Measurements from ENCODE around the gene SIK2. TPM values are rescaled to one million over a fixed set of nuclear protein-coding genes. Genes with fewer than 3 reads are reported as not detected.

Gene SIK2
- total RNA-seq, 2 donors from 2014 or later: 16.2 to 21.3 TPM

DNA sequence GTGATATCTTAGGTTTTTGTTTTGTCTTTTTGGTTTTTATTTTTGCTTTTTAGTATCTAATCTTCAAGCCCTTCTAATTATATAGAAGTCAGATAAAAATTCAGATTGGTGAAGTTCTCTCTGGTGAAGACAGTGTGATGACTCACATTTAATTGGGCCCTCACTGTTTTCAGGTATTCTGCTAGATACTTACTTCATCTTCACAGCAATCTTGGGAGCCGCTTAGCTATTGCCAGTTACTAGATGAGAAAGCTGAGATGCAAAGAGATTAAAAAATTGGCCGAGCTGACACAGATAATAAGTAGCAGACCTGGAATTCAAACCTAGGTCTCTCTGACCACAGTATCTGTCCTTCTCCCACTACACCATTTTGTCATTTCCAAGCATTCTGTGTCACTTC, 88.9 kb downstream of the SIK2 start:
- no peak overlapping the region for H3K4me3 ChIP-seq
- H3K27ac ChIP-seq: no peak overlapping the region
- peaks cover 5% of the 10 kb centered on the region for H3K36me3 ChIP-seq
- no peaks in the 10 kb centered on the region for H3K27me3 ChIP-seq
- H3K9me3 ChIP-seq: no peaks in the 10 kb centered on the region
- no peaks in the 10 kb centered on the region for H3K4me1 ChIP-seq
- TF ChIP-seq, protein P1, sequence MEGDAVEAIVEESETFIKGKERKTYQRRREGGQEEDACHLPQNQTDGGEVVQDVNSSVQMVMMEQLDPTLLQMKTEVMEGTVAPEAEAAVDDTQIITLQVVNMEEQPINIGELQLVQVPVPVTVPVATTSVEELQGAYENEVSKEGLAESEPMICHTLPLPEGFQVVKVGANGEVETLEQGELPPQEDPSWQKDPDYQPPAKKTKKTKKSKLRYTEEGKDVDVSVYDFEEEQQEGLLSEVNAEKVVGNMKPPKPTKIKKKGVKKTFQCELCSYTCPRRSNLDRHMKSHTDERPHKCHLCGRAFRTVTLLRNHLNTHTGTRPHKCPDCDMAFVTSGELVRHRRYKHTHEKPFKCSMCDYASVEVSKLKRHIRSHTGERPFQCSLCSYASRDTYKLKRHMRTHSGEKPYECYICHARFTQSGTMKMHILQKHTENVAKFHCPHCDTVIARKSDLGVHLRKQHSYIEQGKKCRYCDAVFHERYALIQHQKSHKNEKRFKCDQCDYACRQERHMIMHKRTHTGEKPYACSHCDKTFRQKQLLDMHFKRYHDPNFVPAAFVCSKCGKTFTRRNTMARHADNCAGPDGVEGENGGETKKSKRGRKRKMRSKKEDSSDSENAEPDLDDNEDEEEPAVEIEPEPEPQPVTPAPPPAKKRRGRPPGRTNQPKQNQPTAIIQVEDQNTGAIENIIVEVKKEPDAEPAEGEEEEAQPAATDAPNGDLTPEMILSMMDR (IDR thresholded peaks at IDR 0.05): no peak
- intact Hi-C loops (cut with DNase I): no loop called here
- DNase-seq: no peak
- no peak overlapping the region for H3K9ac ChIP-seq (ENCODE audit: low read depth in 2 of 2, low read length in 2 of 2)

DNA sequence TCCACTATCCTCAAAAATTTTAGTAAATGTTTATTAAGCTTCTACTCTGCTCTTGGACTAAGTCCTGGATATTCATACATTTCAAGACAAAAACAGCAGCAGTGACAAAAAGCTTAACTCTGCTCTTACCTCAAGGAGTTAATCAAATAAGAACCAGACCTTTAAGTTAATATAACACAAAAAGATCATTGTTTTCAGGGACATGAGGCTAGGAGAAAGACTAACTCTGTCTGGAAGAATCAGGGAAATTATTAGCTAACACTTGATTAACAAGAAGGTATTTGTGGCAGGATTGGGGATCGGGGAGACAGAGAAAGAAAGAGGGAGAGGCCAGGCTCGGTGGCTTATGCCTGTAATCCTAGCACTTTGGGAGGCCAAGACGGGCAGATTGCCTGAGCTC, 89.5 kb downstream of the SIK2 start:
- TF ChIP-seq, protein P1 (IDR thresholded peaks at IDR 0.05): no peak
- Histone ChIP-seq H3K4me3 (no peak overlapping the region), H3K36me3 (peaks cover 5% of the 10 kb centered on the region), H3K9me3 (no peaks in the 10 kb centered on the region), H3K27me3 (no peaks in the 10 kb centered on the region), H3K9ac (ENCODE audit: low read depth in 2 of 2, low read length in 2 of 2) (no peak overlapping the region), H3K4me1 (no peaks in the 10 kb centered on the region), H3K27ac (no peak overlapping the region)
- no peak for DNase-seq
- intact Hi-C loops (cut with DNase I): no loop called here

DNA sequence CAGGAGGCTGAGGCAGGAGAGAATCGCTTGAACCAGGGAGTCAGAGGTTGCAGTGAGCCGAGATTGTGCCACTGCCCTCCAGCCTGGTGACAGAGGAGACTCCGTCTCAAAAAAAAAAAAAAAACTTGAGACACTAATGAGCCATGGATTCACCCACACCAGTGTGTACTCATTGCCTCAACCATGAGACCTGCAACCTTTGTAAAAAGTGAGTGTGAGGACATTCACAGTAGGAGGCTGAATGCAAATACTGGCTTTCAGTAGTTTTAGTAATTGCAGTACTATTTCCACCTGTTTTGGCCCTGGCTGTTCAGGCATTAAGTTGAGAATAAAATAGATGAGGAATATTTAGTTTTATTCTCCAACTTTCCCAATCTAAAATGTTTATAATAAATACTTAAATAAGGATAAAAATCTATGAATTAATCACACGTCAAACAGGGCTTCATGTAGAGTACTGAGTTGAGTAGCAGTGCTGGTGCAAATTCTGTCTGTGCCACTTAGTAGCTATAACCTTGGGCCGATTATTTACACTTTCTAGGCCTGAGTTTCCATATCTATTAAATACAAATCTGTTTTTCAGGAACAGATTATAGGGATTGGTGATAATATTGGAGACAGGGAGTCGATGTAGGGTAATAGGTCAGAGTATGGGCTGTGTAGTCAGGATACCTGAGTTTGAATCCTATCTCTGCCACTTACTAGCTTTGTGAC, 91.1 kb downstream of the SIK2 start:
- H3K27me3 ChIP-seq: no peaks in the 10 kb centered on the region
- H3K4me3 ChIP-seq: no peak overlapping the region
- intact Hi-C loops (cut with DNase I): no loop called here
- no peaks in the 10 kb centered on the region for H3K4me1 ChIP-seq
- H3K36me3 ChIP-seq: peaks cover 5% of the 10 kb centered on the region
- no peak overlapping the region for H3K9ac ChIP-seq (ENCODE audit: low read depth in 2 of 2, low read length in 2 of 2)
- no peaks in the 10 kb centered on the region for H3K9me3 ChIP-seq
- TF ChIP-seq, protein P1 (IDR thresholded peaks at IDR 0.05): no peak
- no peak overlapping the region for H3K27ac ChIP-seq
- DNase-seq: no peak

DNA sequence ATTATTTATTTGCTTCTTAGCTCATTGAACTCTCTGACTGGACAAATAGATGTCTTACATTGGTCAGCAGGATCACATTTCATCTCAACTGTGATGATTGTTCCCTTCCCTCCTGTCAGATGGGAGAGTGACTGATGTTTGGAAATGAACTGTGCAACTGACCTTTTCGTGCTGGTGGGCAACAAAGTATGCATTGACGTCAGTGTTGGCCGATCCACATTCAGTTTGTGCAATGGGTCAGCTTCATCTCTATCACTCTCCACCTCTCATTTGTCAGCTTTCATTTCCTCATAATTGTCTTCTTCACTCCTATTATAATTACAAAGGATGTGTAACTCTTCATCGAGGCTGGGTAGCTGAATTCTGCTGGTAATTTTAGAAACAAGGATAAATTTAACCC, 92.6 kb downstream of the SIK2 start:
- no peak for DNase-seq
- H3K4me3 ChIP-seq: no peak overlapping the region
- H3K4me1 ChIP-seq: no peaks in the 10 kb centered on the region
- no peaks in the 10 kb centered on the region for H3K27me3 ChIP-seq
- TF ChIP-seq, protein P1 (IDR thresholded peaks at IDR 0.05): no peak
- no peaks in the 10 kb centered on the region for H3K9me3 ChIP-seq
- no peaks in the 10 kb centered on the region for H3K36me3 ChIP-seq
- no peak overlapping the region for H3K27ac ChIP-seq
- H3K9ac ChIP-seq (ENCODE audit: low read depth in 2 of 2, low read length in 2 of 2): no peak overlapping the region
- intact Hi-C loops (cut with DNase I): no loop called here

DNA sequence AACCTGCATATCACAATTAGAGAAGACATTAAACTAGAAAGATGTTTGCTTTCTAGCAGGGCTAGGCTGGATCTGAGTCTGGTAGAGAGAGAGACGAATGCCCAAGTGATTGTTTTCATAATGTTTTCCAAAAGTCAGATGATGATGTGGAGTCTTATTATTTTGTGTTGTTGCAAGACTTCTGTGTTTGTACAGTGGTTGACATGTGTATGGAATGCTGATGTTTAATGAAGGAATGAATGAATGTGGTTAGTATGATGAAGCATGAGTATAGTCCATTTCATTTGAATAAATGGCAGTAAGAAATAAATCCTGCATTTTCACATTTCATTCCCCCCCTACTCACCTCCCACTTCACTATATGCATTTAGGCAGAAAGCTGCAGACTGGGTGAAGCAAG, 94.3 kb downstream of the SIK2 start:
- Histone ChIP-seq H3K36me3 (no peaks in the 10 kb centered on the region), H3K9ac (ENCODE audit: low read depth in 2 of 2, low read length in 2 of 2) (no peak overlapping the region), H3K27me3 (no peaks in the 10 kb centered on the region), H3K4me3 (no peak overlapping the region), H3K9me3 (no peaks in the 10 kb centered on the region), H3K4me1 (no peaks in the 10 kb centered on the region), H3K27ac (no peak overlapping the region)
- intact Hi-C loops (cut with DNase I): no loop called here
- DNase-seq: no peak
- TF ChIP-seq, protein P1 (IDR thresholded peaks at IDR 0.05): no peak

Measured in colonic mucosa (tissue), 4 donors.